SK-N-SH treated with all-trans-retinoic acid at 6 μM for 48 hours (cell line): Measurements from ENCODE around the gene TRAF1.

Source experiments
- ATAC-seq: fragments of 200-7000 bp; cut with Tn5 transposase; 3 replicates; pipeline ENCODE4 v1.9.1; 2020; ENCODE audit warnings: mild to moderate bottlenecking, moderate library complexity
- ARNTL ChIP-seq: fragments of 450-650 bp; formaldehyde crosslinking; IDR thresholded peaks from 2 replicates; pipeline ENCODE4 v1.5.0; 2020; ENCODE audit warnings: low read depth, mild to moderate bottlenecking, moderate library complexity, borderline replicate concordance
- BACH2 ChIP-seq: fragments of 250-450 bp; sonication (Bioruptor Pico); IDR thresholded peaks from 2 replicates; pipeline ENCODE4 v1.9.0; 2021; ENCODE audit warnings: mild to moderate bottlenecking, borderline replicate concordance
- CSDC2 ChIP-seq: fragments of 250-450 bp; sonication (Bioruptor Pico); IDR thresholded peaks from 2 replicates; pipeline ENCODE4 v1.5.0; 2020; ENCODE audit warnings: mild to moderate bottlenecking, moderate library complexity
- ESRRG ChIP-seq: fragments of 250-450 bp; sonication (Bioruptor Pico); IDR thresholded peaks from 2 replicates; pipeline ENCODE4 v1.6.1; 2021; ENCODE audit warnings: mild to moderate bottlenecking
- GLIS3 ChIP-seq: fragments of 250-450 bp; sonication (Bioruptor Pico); IDR thresholded peaks from 2 replicates; pipeline ENCODE4 v1.5.0; 2020; ENCODE audit warnings: mild to moderate bottlenecking, moderate library complexity
- ISL1 ChIP-seq: fragments of 250-450 bp; sonication (Bioruptor Pico); IDR thresholded peaks from 2 replicates; pipeline ENCODE4 v2.1.2; 2022; ENCODE audit warnings: mild to moderate bottlenecking, moderate library complexity
- OSR1 ChIP-seq: fragments of 250-450 bp; sonication (Bioruptor Pico); IDR thresholded peaks from 2 replicates; pipeline ENCODE4 v1.8.0; 2022; ENCODE audit warnings: moderate library complexity, mild to moderate bottlenecking, inconsistent platforms
- RARB ChIP-seq: fragments of 250-450 bp; sonication (Bioruptor Pico); IDR thresholded peaks from 2 replicates; pipeline ENCODE4 v1.8.0; 2021; ENCODE audit warnings: mild to moderate bottlenecking, moderate library complexity
- SNAI2 ChIP-seq: fragments of 250-450 bp; sonication (Bioruptor Pico); IDR thresholded peaks from 2 replicates; pipeline ENCODE4 v1.5.0; 2020; ENCODE audit warnings: mild to moderate bottlenecking, moderate library complexity
- TCF4 ChIP-seq: fragments of 250-450 bp; sonication (Bioruptor Pico); IDR thresholded peaks from 2 replicates; pipeline ENCODE4 v1.8.0; 2021; ENCODE audit warnings: mild to moderate bottlenecking, moderate library complexity, borderline replicate concordance
- TOX ChIP-seq: fragments of 250-450 bp; sonication (Bioruptor Pico); IDR thresholded peaks from 2 replicates; pipeline ENCODE4 v1.8.0; 2021; ENCODE audit warnings: mild to moderate bottlenecking, moderate library complexity, borderline replicate concordance
- ZC3H10 ChIP-seq: fragments of 250-450 bp; sonication (Bioruptor Pico); IDR thresholded peaks from 2 replicates; pipeline ENCODE4 v1.5.1; 2021; ENCODE audit warnings: mild to moderate bottlenecking, moderate library complexity
- ZFP30 ChIP-seq: fragments of 450-650 bp; formaldehyde crosslinking; IDR thresholded peaks from 2 replicates; pipeline ENCODE4 v1.5.0; 2022; ENCODE audit warnings: mild to moderate bottlenecking, moderate library complexity
- ZNF70 ChIP-seq: fragments of 450-650 bp; formaldehyde crosslinking; IDR thresholded peaks from 2 replicates; pipeline ENCODE4 v1.5.0; 2020; ENCODE audit warnings: mild to moderate bottlenecking, moderate library complexity
- TF ChIP-seq, protein P1 (sequence below): fragments of 250-450 bp; sonication (Bioruptor Pico); IDR thresholded peaks from 2 replicates; pipeline ENCODE4 v1.5.1; 2021; ENCODE audit warnings: mild to moderate bottlenecking, moderate library complexity
- TF ChIP-seq, protein P2 (sequence below): fragments of 250-450 bp; sonication (Bioruptor Pico); IDR thresholded peaks from 2 replicates; pipeline ENCODE4 v1.8.0; 2021; ENCODE audit warnings: low read depth, mild to moderate bottlenecking, moderate library complexity, borderline replicate concordance
- TF ChIP-seq, protein P3 (sequence below): fragments of 250-450 bp; sonication (Bioruptor Pico); IDR thresholded peaks from 2 replicates; pipeline ENCODE4 v1.5.1; 2020; ENCODE audit warnings: low read depth, mild to moderate bottlenecking, moderate library complexity
- TF ChIP-seq, protein P4 (sequence below): fragments of 250-450 bp; sonication (Bioruptor Pico); IDR thresholded peaks from 2 replicates; pipeline ENCODE4 v1.5.0; 2020; ENCODE audit warnings: mild to moderate bottlenecking, moderate library complexity
- TF ChIP-seq, protein P5 (sequence below): fragments of 250-450 bp; sonication (Bioruptor Pico); IDR thresholded peaks from 2 replicates; pipeline ENCODE4 v1.8.0; 2020; ENCODE audit warnings: mild to moderate bottlenecking, moderate library complexity, borderline replicate concordance

TRAF1 gene

DNA sequence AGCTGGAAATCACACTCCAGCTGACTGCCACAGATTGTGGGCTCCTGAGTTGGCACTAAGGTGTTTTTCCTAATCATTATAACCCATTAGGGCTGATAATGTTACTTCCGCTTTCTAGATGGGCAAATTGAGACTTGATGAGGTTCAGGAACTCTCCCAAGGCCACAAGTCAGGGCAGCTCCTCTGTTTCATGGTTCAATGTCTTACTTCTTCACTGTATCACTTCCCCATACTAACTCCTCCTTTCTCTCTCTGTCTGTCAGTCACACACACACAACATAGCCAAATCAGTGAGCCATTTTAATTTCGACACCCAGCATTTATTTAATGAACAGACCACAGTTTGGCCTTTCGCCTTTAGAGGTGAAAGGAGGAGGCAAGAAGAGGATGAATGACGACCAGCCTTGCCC is 17.8 kb upstream of the TRAF1 start:
- no peak for TF ChIP-seq ZC3H10 (CRISPR knock-in tag)
- TF ChIP-seq, protein P1, sequence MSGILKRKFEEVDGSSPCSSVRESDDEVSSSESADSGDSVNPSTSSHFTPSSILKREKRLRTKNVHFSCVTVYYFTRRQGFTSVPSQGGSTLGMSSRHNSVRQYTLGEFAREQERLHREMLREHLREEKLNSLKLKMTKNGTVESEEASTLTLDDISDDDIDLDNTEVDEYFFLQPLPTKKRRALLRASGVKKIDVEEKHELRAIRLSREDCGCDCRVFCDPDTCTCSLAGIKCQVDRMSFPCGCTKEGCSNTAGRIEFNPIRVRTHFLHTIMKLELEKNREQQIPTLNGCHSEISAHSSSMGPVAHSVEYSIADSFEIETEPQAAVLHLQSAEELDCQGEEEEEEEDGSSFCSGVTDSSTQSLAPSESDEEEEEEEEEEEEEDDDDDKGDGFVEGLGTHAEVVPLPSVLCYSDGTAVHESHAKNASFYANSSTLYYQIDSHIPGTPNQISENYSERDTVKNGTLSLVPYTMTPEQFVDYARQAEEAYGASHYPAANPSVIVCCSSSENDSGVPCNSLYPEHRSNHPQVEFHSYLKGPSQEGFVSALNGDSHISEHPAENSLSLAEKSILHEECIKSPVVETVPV (CRISPR knock-in tag) = no peak
- no peak for TF ChIP-seq SNAI2
- no peak for TF ChIP-seq GLIS3 (CRISPR knock-in tag)
- TF ChIP-seq CSDC2 (CRISPR knock-in tag) = no peak
- TF ChIP-seq TCF4 (CRISPR knock-in tag) = no peak
- TF ChIP-seq, protein P2, sequence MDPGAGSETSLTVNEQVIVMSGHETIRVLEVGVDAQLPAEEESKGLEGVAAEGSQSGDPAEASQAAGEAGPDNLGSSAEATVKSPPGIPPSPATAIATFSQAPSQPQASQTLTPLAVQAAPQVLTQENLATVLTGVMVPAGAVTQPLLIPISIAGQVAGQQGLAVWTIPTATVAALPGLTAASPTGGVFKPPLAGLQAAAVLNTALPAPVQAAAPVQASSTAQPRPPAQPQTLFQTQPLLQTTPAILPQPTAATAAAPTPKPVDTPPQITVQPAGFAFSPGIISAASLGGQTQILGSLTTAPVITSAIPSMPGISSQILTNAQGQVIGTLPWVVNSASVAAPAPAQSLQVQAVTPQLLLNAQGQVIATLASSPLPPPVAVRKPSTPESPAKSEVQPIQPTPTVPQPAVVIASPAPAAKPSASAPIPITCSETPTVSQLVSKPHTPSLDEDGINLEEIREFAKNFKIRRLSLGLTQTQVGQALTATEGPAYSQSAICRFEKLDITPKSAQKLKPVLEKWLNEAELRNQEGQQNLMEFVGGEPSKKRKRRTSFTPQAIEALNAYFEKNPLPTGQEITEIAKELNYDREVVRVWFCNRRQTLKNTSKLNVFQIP = no peak
- no peak for TF ChIP-seq RARB (CRISPR knock-in tag)
- TF ChIP-seq, protein P3, sequence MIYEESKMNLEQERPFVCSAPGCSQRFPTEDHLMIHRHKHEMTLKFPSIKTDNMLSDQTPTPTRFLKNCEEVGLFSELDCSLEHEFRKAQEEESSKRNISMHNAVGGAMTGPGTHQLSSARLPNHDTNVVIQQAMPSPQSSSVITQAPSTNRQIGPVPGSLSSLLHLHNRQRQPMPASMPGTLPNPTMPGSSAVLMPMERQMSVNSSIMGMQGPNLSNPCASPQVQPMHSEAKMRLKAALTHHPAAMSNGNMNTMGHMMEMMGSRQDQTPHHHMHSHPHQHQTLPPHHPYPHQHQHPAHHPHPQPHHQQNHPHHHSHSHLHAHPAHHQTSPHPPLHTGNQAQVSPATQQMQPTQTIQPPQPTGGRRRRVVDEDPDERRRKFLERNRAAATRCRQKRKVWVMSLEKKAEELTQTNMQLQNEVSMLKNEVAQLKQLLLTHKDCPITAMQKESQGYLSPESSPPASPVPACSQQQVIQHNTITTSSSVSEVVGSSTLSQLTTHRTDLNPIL (CRISPR knock-in tag) = no peak
- no peak for TF ChIP-seq ZFP30 (CRISPR knock-in tag)
- no peak for ATAC-seq

DNA sequence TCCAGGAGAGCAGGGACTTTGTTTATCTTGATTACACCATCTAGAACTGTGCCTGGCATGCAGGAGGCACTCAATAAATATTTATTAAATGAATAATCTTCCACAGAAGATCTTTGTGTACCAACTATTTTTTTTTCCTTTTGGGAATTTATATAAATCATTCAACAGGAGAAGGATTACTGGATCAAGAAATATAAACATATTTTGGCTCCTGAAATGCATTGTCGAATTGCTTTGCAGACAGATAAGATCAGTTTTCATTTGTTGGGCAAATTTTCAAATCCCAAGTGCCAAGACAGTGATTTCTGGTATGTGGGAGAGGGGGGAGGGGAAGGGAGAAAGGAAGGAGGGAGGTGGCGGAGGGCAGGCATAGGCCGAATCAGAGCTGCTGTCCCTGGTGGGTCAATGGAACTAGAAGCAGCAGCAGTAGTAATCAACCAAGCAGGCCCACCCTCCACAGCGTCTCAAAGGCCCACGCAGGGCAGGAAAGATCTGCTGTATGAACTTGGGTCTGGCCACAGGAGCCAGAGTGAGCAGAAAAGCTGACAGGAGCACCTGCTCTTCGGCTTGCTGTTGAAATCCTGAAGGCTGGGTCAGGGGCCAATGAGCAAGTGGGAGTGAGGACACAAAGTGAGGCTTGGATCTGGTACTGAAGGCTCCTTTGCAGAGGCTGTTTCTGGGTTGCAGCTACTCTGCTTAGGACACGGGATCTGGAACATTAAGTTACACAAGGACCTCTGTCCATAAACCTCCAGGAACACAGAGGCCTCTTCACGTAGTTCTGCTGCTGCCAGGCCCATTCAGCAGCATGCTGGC is 15.8 kb upstream of the TRAF1 start:
- peak; percentile 78 for ATAC-seq
- TF ChIP-seq GLIS3 (CRISPR knock-in tag) (no peak), RARB (CRISPR knock-in tag) (no peak), TOX (CRISPR knock-in tag) (no peak), ISL1 (CRISPR knock-in tag) (no peak; the same call in none of the 2 replicates), ESRRG (CRISPR knock-in tag) (no peak), ZNF70 (no peak), TCF4 (CRISPR knock-in tag) (no peak), ZFP30 (CRISPR knock-in tag) (no peak), SNAI2 (no peak), BACH2 (CRISPR knock-in tag) (no peak), ARNTL (CRISPR knock-in tag) (no peak), ZC3H10 (CRISPR knock-in tag) (no peak), OSR1 (CRISPR knock-in tag) (no peak)
- TF ChIP-seq, protein P3 (CRISPR knock-in tag) = no peak
- TF ChIP-seq, protein P4, sequence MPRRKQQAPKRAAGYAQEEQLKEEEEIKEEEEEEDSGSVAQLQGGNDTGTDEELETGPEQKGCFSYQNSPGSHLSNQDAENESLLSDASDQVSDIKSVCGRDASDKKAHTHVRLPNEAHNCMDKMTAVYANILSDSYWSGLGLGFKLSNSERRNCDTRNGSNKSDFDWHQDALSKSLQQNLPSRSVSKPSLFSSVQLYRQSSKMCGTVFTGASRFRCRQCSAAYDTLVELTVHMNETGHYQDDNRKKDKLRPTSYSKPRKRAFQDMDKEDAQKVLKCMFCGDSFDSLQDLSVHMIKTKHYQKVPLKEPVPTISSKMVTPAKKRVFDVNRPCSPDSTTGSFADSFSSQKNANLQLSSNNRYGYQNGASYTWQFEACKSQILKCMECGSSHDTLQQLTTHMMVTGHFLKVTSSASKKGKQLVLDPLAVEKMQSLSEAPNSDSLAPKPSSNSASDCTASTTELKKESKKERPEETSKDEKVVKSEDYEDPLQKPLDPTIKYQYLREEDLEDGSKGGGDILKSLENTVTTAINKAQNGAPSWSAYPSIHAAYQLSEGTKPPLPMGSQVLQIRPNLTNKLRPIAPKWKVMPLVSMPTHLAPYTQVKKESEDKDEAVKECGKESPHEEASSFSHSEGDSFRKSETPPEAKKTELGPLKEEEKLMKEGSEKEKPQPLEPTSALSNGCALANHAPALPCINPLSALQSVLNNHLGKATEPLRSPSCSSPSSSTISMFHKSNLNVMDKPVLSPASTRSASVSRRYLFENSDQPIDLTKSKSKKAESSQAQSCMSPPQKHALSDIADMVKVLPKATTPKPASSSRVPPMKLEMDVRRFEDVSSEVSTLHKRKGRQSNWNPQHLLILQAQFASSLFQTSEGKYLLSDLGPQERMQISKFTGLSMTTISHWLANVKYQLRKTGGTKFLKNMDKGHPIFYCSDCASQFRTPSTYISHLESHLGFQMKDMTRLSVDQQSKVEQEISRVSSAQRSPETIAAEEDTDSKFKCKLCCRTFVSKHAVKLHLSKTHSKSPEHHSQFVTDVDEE (CRISPR knock-in tag) = no peak
- TF ChIP-seq, protein P5, sequence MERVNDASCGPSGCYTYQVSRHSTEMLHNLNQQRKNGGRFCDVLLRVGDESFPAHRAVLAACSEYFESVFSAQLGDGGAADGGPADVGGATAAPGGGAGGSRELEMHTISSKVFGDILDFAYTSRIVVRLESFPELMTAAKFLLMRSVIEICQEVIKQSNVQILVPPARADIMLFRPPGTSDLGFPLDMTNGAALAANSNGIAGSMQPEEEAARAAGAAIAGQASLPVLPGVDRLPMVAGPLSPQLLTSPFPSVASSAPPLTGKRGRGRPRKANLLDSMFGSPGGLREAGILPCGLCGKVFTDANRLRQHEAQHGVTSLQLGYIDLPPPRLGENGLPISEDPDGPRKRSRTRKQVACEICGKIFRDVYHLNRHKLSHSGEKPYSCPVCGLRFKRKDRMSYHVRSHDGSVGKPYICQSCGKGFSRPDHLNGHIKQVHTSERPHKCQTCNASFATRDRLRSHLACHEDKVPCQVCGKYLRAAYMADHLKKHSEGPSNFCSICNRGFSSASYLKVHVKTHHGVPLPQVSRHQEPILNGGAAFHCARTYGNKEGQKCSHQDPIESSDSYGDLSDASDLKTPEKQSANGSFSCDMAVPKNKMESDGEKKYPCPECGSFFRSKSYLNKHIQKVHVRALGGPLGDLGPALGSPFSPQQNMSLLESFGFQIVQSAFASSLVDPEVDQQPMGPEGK (CRISPR knock-in tag) = no peak
